Left renal cortex interstitium (tissue), 4 donors: Measurements from ENCODE around the gene BASP1. TPM values are rescaled to one million over a fixed set of nuclear protein-coding genes. Genes with fewer than 3 reads are reported as not detected.
"Not testable (repeated sequence)": the region's sequence is repeated elsewhere in the genome, so short reads cannot be mapped to it uniquely, and the experiment has no call there.

Source experiments
- DNase-seq, 4 donors: peaks; one replicate each; pipeline ENCODE4 v3.0.0-alpha.2; 2013; ENCODE audit warnings: low read depth in 4 of 4, low spot score in 2 of 4, missing footprints in 1 of 4
- polyA plus RNA-seq, 4 donors: library from polyadenylated mRNA; unstranded; fragments of 120-200 nt; gene quantifications; one replicate each; pipeline ENCODE4 v1.2.1, GENCODE V29; 2013; ENCODE audit not compliant: insufficient read length in 4 of 4

BASP1 gene
- polyA plus RNA-seq, 4 donors = 80.2 to 106 (median 93.2) TPM

GRCh38 chr5:17282283-17283120 lies 65.1 kb downstream of the BASP1 start:
- no peak for DNase-seq

DNA sequence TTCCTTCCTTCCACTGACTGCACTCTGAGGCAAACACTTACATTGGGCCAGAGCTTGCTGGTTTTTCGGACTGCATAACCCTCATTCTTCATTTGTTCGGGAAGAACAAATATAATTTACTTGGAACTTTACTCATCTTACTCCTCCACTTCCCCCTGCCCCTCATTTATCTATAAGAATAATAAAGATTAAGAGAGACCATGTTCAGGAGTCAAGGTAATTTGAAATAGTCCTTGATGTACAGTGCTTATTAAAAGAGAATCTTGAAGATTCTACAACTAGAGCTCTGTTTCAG lies 65.6 kb downstream of the BASP1 start:
- DNase-seq = no peak

GRCh38 chr5:17287501-17288155 lies 70.2 kb downstream of the BASP1 start:
- no peak for DNase-seq

DNA sequence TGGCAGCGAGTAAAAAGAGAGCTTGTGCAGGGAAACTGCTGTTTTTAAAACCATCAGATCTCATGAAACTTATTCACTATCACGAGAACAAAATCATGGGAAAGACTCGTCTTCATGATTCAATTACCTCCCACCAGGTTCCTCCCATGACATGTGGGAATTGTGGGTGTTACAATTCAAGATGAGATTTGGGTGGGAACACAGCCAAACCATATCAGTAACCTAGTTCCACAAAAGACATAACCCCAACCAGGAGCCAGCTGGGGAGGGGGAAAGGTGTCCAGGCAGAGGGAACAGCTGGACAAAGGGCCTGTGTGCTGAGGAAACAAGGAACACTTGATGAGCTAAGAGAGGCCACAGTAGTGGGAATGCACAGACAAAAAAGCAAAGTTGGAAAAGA lies 71.1 kb downstream of the BASP1 start:
- no peak for DNase-seq

DNA sequence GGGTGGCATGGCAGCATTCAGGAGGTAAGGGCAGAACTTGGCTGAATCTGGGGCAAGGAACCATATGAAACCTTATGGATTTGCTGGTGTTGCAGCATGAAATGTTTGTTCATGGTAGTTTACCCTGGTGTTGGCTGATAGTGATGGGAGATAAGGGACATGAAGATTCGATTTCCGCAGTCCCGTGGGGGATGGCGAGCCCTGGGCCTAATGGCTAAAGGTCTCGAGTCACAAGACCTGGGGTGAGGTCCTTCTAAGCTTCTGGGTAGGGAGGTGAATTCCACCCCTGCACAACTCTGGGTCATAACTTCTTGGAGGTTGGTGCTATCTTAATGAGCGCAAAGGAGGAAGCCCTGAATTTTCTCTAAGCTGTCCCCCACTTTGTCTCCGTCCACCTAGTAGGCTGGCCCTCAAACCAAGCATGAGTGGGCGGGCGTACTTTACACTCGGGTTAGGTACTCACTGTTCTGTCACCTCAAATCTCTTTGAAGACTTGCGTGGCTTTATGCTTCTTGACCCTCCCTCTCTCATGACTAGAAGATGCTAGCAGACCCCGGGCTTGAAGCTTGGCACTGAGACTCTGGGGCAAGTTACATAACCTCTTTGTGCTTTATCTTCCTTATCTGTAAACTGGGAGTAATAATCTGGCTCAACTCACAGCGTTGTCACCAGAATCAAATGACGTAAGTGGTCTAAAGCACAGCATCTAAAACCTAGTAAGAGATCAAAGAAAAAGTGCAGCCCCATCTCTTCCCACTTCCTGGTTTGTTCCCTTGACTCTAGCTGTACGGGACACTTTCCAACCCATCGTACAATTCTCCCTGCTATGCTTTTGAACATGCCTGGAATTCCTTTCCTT lies 72.5 kb downstream of the BASP1 start:
- DNase-seq = no peak

- no peak for DNase-seq
These were observed 73.1 kb downstream of the BASP1 start for GRCh38 chr5:17290540-17290974.

- DNase-seq = no peak
These were observed 75.1 kb downstream of the BASP1 start for GRCh38 chr5:17292434-17293015.

- DNase-seq = no peak
These were observed 77.3 kb downstream of the BASP1 start for GRCh38 chr5:17294639-17295311.

GRCh38 chr5:17295671-17296070 lies 78.2 kb downstream of the BASP1 start:
- no peak for DNase-seq

DNA sequence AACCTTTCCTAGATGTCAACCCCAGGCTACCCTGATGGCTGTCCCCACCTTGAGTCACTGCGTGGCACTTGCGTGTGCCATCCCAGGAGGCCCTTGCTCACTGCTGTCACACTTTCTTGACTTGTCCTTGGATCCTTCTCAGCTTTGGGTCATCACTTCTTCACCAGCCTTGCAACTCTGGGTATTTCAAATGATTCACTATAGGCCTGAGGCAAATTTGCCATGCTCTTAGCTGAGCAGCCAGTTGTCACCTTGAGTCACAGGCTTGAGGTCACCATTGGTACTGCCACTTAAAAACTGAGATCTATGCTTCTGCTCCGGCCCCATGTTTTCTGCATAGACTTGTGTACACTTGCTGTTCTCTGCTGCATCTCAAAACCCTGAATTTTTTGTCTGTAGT lies 84.7 kb downstream of the BASP1 start:
- no peak for DNase-seq

- DNase-seq = no peak
These were observed 85.2 kb downstream of the BASP1 start for GRCh38 chr5:17302604-17303003.

GRCh38 chr5:17304282-17304681 lies 86.9 kb downstream of the BASP1 start:
- DNase-seq = no peak

- no peak for DNase-seq
These were observed 87.6 kb downstream of the BASP1 start for GRCh38 chr5:17305017-17305416.

- no peak for DNase-seq
These were observed 88.7 kb downstream of the BASP1 start for GRCh38 chr5:17305964-17306725.

GRCh38 chr5:17306726-17307091 lies 89.3 kb downstream of the BASP1 start:
- DNase-seq = no peak

GRCh38 chr5:17307440-17307839 lies 90.0 kb downstream of the BASP1 start:
- not testable (repeated sequence) for DNase-seq

DNA sequence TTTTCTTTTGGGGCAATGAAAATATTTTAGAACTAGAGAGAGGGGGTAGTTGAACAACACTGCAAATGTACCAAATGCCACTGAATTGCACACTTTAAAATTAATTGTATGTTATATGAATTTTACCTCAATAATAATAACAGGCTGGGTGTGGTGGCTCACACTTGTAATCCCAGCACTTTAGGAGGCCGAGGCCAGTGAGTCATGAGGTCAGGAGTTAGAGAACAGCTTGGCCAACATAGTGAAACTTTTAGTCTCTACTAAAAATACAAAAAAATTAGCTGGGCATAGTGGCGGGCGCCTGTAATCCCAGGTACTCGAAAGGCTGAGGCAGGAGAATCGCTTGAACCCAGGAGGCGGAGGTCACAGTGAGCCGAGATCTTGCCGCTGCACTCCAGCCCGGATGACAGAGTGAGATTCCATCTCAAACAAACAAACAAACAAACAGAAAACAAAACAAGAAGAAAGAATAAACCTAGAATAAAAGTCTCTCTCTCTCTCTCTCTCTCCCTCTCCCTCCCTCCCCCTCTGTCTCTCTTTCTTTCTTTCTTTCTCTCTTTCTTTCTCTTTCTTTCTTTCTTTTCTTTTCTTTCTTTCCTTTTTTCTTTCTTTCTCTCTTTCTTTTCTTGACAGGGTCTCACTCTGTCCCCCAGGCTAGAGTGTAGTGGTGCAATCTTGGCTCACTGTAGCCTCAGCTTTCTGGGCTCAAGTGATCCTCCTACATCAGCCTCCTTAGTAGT lies 91.1 kb downstream of the BASP1 start:
- no peak for DNase-seq

GRCh38 chr5:17309462-17309861 lies 92.0 kb downstream of the BASP1 start:
- DNase-seq = no peak

DNA sequence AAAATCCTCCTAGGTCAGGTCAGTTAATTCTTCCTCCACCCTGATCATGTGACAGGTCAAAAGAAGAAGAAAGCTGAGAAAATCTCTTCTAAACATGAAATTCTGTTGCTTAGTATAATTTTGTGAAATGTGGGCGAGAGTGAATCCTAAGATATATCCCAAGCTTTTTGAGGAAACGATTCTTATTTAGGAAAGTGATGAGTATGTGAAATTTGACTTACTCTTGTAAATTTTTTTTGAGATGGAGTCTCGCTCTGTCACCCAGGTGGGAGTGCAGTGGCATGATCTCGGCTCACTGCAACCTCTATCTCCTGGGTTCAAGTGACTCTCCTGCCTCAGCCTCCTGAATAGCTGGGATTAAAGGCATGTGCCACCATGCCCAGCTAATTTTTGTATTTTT lies 93.1 kb downstream of the BASP1 start:
- DNase-seq = not testable (repeated sequence)
